Fibroblast of skin of scalp (primary cell): ENCODE measurements around the gene PSMB1.
"Not testable (repeated sequence)": the region's sequence is repeated elsewhere in the genome, so short reads cannot be mapped to it uniquely, and the experiment has no call there.

Source experiments
- DNase-seq: peaks from one replicate; pipeline ENCODE4 v3.0.0-alpha.2; 2013

PSMB1 gene

DNA sequence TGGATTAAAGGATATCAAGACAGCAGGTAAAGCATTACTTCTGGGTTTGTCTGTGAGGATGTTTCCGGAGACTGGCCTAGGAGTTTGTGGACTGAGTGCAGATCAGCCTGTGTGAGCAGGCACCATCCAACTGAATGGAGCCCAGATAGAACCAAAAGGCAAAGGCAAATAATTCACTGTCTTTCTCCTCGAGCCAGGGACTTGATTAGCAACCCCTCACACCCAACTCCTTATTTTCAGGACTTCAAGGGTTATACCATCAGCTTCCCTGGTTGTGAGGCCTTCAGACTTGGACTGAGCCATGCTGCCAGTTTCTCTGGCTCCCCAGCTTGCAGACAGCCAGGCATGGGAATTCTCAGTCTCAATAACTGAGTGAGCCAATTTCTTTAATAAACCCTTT lies 19.3 kb downstream of the PSMB1 start:
- no peak for DNase-seq

DNA sequence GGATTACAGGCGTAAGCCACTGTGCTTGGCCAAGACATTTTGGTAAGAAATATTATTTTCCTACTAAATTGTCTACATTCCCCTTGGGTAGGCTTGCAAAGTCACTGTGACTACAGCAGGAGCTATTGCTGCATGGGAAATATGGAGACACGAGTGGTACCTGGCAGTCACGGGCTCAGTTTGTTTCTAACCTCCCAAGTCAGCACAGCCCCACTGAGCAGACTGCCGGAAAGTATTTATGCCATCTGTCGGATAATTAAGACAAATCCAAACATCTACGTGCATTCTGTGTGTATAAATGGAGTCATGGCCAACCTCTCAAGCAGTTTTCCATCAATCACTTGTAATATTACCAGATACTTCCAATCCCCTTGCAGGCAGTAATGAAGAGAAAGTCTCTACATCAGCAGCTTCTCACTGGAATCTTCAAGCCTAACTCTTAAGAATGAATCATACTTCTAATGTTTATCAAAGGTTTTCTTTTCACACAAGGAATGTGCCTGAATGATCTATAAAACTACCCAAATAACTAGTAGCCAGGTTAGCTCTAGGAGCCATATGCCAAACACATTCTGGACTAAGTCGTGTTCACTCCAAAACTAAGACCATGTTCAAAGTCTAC lies 20.1 kb downstream of the PSMB1 start:
- no peak for DNase-seq

DNA sequence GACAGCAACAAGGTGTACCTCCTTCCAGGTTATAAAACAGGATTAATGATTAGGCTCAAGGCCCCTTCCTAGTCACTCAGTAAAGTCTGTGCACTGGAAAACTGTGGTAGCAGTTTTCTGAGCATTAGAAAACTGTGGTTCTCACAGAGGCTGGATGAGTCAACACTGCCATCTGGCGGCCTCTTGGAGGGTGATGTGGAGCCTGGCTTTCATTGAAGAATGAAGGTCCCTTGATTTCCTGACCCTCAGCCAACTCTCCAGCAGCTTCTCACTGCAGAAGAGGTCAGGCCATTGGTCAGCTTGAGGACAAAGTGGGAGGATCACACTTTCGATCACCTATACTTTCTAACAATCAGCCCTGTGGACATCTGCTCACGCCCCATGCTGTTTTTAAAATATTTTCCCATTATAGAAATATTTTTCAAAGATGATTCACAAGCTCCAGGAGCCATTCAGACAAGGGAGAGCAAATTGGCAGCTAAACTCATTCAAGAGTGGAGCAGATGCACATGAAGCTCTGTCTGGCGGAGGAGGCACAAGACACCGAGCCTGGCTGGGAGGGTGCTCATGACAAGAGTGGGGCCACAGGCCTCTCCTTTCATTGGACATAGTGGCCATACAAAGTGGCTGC lies 23.2 kb downstream of the PSMB1 start:
- DNase-seq: peak; percentile 74

- DNase-seq: not testable (repeated sequence)
These were observed 25.1 kb downstream of the PSMB1 start for GRCh38 chr6:170527995-170528394.

DNA sequence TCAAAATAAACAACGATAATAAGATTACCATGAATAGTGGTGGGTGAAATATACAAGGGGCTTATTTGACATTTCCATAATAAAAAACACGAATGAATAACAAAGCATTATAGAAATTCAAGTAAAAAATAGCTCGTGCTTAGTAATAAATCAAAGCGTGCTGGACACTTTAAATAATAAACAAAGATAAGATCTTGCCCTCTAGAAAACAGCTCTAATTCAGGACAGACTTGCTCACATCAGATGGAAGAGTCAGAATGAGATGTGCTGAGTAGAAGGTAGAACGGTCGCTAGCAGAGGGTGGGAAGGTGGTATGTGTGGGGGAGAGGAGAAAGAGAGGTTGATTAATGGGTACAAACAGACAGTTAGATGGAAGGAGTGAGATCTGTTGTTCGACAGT lies 27.3 kb downstream of the PSMB1 start:
- no peak for DNase-seq

DNA sequence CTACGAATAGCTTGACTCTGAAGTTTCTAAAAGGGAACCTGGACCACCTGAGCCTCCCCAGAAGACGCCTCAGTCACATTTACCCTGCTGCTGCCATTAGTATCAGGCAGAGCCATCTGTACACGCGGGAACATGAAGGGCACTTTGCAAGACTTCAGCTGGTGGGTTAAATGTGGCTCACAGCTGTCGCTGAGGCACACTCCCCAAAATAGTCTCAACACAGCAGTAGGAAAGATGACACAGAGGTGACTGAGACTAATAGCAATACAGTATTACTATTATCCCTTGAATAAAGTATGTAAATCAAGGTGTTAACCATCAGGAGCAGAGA lies 29.0 kb downstream of the PSMB1 start:
- DNase-seq: no peak

GRCh38 chr6:170523256-170524171 lies 29.6 kb downstream of the PSMB1 start:
- no peak for DNase-seq

GRCh38 chr6:170522565-170523183 lies 30.4 kb downstream of the PSMB1 start:
- DNase-seq: peak; percentile 11

- DNase-seq: peak; percentile 73
These were observed 36.1 kb downstream of the PSMB1 start for GRCh38 chr6:170516783-170517616.

GRCh38 chr6:170514908-170515307 lies 38.2 kb downstream of the PSMB1 start:
- no peak for DNase-seq

DNA sequence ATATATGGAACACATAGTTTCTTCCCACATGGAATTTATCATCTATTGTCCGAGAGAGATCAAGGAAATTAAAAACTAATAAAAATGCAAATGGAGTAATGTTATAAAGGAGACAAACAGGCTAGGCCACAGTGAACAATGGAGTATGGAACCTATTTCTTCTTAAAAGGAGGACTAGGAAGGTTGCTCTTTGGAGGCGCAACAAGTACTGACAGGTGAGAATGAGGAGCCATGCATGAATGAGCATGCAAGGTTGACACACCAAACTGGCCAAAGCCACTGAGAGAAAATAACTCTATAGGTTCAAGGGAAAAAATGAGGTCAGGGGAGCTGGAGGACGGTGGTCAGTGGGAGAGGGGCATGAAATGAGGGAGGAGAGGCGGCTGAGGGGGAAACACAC lies 40.9 kb downstream of the PSMB1 start:
- no peak for DNase-seq

DNA sequence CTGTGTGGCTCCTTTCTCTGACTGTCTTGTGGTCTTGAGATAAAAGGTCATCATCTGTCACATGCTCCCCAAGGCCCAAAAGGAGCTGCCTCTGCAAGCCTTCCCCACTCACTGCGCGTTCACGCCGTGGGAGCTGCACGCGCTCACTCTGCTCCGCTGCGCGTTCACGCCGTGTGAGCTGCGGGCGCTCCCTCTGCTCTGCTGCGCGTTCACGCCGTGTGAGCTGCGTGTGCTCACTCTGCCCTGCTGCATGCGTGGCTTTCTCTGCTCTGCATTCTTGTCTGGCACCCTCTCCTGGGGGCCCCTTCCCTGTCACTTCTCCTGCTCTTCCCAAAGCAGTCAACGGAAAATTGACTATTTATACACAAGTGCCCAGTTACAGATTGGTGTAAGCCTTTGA lies 42.5 kb downstream of the PSMB1 start:
- DNase-seq: no peak

- DNase-seq: no peak
These were observed 43.4 kb downstream of the PSMB1 start for GRCh38 chr6:170509723-170510018.

DNA sequence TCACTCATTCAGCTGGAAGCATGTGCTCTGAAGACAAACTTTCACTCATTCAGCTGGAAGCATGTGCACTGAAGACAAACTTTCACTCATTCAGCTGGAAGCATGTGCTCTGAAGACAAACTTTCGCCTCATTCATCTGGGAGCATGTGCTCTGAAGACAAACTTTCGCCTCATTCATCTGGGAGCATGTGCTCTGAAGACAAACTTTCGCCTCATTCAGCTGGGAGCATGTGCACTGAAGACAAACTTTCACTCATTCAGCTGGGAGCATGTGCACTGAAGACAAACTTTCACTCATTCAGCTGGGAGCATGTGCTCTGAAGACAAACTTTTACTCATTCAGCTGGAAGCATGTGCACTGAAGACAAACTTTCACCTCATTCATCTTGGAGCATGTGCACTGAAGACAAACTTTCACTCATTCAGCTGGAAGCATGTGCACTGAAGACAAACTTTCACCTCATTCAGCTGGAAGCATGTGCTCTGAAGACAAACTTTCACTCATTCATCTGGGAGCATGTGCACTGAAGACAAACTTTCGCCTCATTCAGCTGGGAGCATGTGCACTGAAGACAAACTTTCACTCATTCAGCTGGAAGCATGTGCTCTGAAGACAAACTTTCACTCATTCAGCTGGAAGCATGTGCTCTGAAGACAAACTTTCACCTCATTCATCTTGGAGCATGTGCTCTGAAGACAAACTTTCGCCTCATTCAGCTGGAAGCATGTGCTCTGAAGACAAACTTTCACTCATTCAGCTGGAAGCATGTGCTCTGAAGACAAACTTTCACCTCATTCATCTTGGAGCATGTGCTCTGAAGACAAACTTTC lies 44.0 kb downstream of the PSMB1 start:
- DNase-seq: not testable (repeated sequence)

DNA sequence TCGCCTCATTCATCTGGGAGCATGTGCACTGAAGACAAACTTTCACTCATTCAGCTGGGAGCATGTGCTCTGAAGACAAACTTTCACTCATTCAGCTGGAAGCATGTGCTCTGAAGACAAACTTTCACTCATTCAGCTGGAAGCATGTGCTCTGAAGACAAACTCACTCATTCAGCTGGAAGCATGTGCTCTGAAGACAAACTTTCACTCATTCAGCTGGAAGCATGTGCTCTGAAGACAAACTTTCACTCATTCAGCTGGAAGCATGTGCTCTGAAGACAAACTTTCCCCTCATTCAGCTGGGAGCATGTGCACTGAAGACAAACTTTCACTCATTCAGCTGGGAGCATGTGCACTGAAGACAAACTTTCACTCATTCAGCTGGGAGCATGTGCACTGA lies 44.8 kb downstream of the PSMB1 start:
- DNase-seq: not testable (repeated sequence)

- DNase-seq: not testable (repeated sequence)
These were observed 45.4 kb downstream of the PSMB1 start for GRCh38 chr6:170507728-170508127.

DNA sequence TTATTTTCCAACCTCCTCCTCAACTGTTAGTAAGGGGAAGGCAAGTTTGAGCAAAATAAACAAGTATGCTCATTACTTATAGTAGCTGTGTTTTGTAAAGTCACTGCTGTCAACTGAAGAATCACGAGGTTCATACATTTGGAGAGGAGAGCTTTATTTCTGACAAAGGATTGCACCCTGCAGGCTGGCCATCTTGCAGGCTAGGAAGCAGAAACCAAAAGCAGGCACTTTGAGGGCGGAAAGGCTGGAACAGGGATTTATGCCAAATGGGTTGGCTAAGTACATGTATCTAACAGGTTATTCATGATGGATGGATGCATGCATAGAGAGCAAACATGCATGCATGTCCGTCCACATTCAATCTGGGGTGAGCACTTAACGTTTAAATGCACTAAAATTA lies 46.7 kb downstream of the PSMB1 start:
- DNase-seq: no peak

DNA sequence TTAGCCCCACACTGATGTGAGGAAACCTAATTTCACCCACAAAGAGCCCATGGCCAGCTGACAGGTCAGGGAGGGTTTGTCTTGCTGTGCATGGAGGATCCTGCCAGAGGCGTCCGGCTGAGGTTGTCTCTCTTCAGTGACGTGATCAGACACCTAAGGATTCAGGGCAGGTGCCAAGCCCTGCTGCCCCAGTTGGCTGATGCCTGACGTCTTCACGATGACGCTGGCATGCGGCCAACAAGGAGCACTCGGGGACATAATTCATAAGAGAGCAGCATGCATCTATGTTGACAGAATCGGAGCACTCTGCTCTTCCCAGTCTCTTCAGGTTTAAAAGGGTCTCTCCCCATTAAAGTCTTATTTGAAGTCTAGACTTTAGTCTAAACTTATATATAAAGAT lies 47.8 kb downstream of the PSMB1 start:
- DNase-seq: no peak

- no peak for DNase-seq
These were observed 48.6 kb downstream of the PSMB1 start for GRCh38 chr6:170504479-170504878.

DNA sequence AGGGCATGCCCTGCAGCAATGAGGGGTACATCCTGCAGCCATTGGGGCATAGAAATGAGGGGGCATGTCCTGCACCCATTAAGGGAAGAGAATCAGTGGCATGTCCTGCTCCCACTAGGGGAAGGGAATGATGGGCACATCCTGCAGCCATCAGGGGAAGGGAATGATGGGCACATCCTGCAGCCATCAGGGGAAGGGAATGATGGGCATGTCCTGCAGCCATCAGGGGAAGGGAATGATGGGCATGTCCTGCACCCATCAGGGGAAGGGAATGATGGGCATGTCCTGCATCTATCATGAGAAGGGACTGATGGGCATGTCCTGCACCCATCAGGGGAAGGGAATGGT lies 49.7 kb downstream of the PSMB1 start:
- DNase-seq: no peak

GRCh38 chr6:170502733-170503413 lies 50.2 kb downstream of the PSMB1 start:
- DNase-seq: not testable (repeated sequence)
